B cell (primary cell): ENCODE data around the gene SKP1. TPM values are rescaled to one million over a fixed set of nuclear protein-coding genes. Genes with fewer than 3 reads are reported as not detected.

Experiments used
- ATAC-seq: fragments of 200-7000 bp; cut with Tn5 transposase; one replicate; pipeline ENCODE4 v1.10.0; 2021; ENCODE audit warnings: low read depth, mild to moderate bottlenecking, moderate number of reproducible peaks, moderate library complexity
- CTCF ChIA-PET: fragments of 350-600 bp; sonication (Branson Sonifier 250); formaldehyde crosslinking; loops from one replicate; lab custom pipeline; 2021; ENCODE audit warnings: antibody characterized with exemption, inconsistent platforms; lab: Charles Lee
- POLR2A ChIA-PET: fragments of 350-600 bp; sonication (Branson Sonifier 250); formaldehyde crosslinking; loops from one replicate; lab custom pipeline; 2021; ENCODE audit warnings: antibody characterized with exemption; lab: Charles Lee
- DNase-seq: peaks from one replicate; pipeline ENCODE4 v3.0.0; 2013
- H2AFZ ChIP-seq: 2 replicates; pipeline ENCODE4 v1.6.1; 2012; ENCODE audit warnings: mild to moderate bottlenecking, low read depth, low read length; ENCODE audit not compliant: insufficient read depth, poor library complexity, severe bottlenecking
- H3K27ac ChIP-seq, 2 donors: 1 replicate in 1 of 2; 2 replicates in 1 of 2; pipeline ENCODE4 v1.5.1; 2012 to 2013; ENCODE audit warnings: low read length in 2 of 2, mild to moderate bottlenecking in 2 of 2, moderate library complexity in 1 of 2
- H3K27me3 ChIP-seq, 4 experiments: fragments of 200-600 bp in 1 of 4; sonication (generic) in 1 of 4; replicated peaks in 1 of 4; 1 replicate in 2 of 4; 2 replicates in 2 of 4; pipeline versions ENCODE4 v1.6.1 to v1.7.0; 2013 to 2016; ENCODE audit warnings: low read length in 3 of 4, mild to moderate bottlenecking in 2 of 4, mixed read lengths in 1 of 4, moderate library complexity in 1 of 4; ENCODE audit not compliant: insufficient read depth in 4 of 4, control insufficient read depth in 3 of 4; ENCODE audit errors: control extremely low read depth in 1 of 4
- H3K36me3 ChIP-seq, 2 experiments: replicated peaks in 1 of 2; 1 replicate in 1 of 2; 2 replicates in 1 of 2; pipeline versions ENCODE4 v1.6.1 to v1.7.1; 2013; ENCODE audit warnings: low read length in 1 of 2; ENCODE audit not compliant: insufficient read depth in 2 of 2, control insufficient read depth in 1 of 2; ENCODE audit errors: control extremely low read depth in 1 of 2, extremely low read depth in 1 of 2
- H3K4me1 ChIP-seq, 2 donors: fragments of 200-600 bp in 1 of 2; sonication (generic) in 1 of 2; 1 replicate in 1 of 2; 2 replicates in 1 of 2; pipeline versions ENCODE4 v1.5.1 to v1.6.1; 2013 to 2017; ENCODE audit warnings: low read length in 2 of 2; ENCODE audit not compliant: control insufficient read depth in 2 of 2, insufficient read depth in 2 of 2
- H3K4me2 ChIP-seq: replicated peaks from 2 replicates; pipeline ENCODE3; 2012; ENCODE audit warnings: mild to moderate bottlenecking, low read depth, low read length; ENCODE audit not compliant: poor library complexity, severe bottlenecking
- H3K4me3 ChIP-seq, 5 experiments: fragments of 200-600 bp in 1 of 5; sonication (generic) in 1 of 5; 1 replicate in 3 of 5; 2 replicates in 2 of 5; pipeline versions ENCODE4 v1.5.1 to v1.7.0; 2011 to 2016; ENCODE audit warnings: low read length in 4 of 5, mild to moderate bottlenecking in 4 of 5, low read depth in 2 of 5, control low read depth in 1 of 5, moderate library complexity in 1 of 5; ENCODE audit not compliant: insufficient read depth in 1 of 5; ENCODE audit errors: control extremely low read depth in 1 of 5, extremely low read depth in 1 of 5
- H3K79me2 ChIP-seq: fragments of 200-600 bp; sonication (generic); one replicate; pipeline ENCODE4 v1.6.0; 2016; ENCODE audit warnings: low read length; ENCODE audit not compliant: control insufficient read depth, insufficient read depth
- H3K9ac ChIP-seq: fragments of 200-600 bp; sonication (generic); 2 replicates; pipeline ENCODE4 v1.6.1; 2017; ENCODE audit warnings: mild to moderate bottlenecking, low read length, moderate library complexity
- H3K9me3 ChIP-seq, 3 donors: one replicate each; pipeline versions ENCODE4 v1.6.1 to v1.7.1; 2013; ENCODE audit warnings: low read length in 2 of 3; ENCODE audit not compliant: control insufficient read depth in 2 of 3, insufficient read depth in 1 of 3; ENCODE audit errors: control extremely low read depth in 1 of 3
- H4K20me1 ChIP-seq: 2 replicates; pipeline ENCODE4 v1.6.0; 2012; ENCODE audit warnings: mild to moderate bottlenecking, low read length; ENCODE audit not compliant: insufficient read depth, control insufficient read depth, poor library complexity, severe bottlenecking
- H3K27ac Mint-ChIP-seq: one replicate; pipeline ENCODE4 v1.8.0; 2021; ENCODE audit warnings: mixed read lengths
- H3K27me3 Mint-ChIP-seq: one replicate; pipeline ENCODE4 v1.8.0; 2021; ENCODE audit warnings: mixed read lengths
- H3K4me1 Mint-ChIP-seq: one replicate; pipeline ENCODE4 v1.8.0; 2021; ENCODE audit warnings: mixed read lengths
- H3K4me3 Mint-ChIP-seq: one replicate; pipeline ENCODE4 v1.8.0; 2021; ENCODE audit warnings: mixed read lengths
- H3K9me3 Mint-ChIP-seq: one replicate; pipeline ENCODE4 v1.8.0; 2022; ENCODE audit warnings: mixed read lengths; ENCODE audit not compliant: insufficient read depth
- EZH2 ChIP-seq: IDR thresholded peaks from 2 replicates; pipeline ENCODE4 v1.6.1; 2012; ENCODE audit warnings: borderline replicate concordance, low read depth, mild to moderate bottlenecking, moderate library complexity, low read length; ENCODE audit not compliant: insufficient read depth, poor library complexity, severe bottlenecking
- WGBS: methylation state at CpG from one replicate; pipeline ENCODE4 v1.1.5; 2013; ENCODE audit warnings: missing lambda C conversion rate; ENCODE audit not compliant: insufficient coverage; 5-methylcytosine and 5-hydroxymethylcytosine counted together
- intact Hi-C: fragments of 100-400 bp; cut with micrococcal nuclease; formaldehyde crosslinking; loops from one replicate; pipeline ENCODE4 v1.10.0; 2022
- polyA plus RNA-seq: library from polyadenylated mRNA; depleted of rRNA; stranded (reverse); fragments of >200 nt; gene quantifications from 2 replicates; pipeline ENCODE4 v1.2.3, GENCODE V29; 2012
- total RNA-seq, 2 donors: library from RNA; stranded (reverse); fragments of 120-200 nt in 1 of 2; gene quantifications; 1 replicate in 1 of 2; 2 replicates in 1 of 2; pipeline versions ENCODE4 v1.2.3 to v1.2.4, GENCODE V29; 2013 to 2022
- TF ChIP-seq, protein P1 (sequence below): fragments of 200-600 bp; IDR thresholded peaks from one replicate; pipeline ENCODE4 v1.8.0; 2022; ENCODE audit warnings: antibody characterized with exemption, mild to moderate bottlenecking

SKP1 gene
- total and polyA plus RNA-seq, 2 donors (not counting 1 experiment from before 2014, with no cell fraction given), result 108 to 186 TPM

DNA sequence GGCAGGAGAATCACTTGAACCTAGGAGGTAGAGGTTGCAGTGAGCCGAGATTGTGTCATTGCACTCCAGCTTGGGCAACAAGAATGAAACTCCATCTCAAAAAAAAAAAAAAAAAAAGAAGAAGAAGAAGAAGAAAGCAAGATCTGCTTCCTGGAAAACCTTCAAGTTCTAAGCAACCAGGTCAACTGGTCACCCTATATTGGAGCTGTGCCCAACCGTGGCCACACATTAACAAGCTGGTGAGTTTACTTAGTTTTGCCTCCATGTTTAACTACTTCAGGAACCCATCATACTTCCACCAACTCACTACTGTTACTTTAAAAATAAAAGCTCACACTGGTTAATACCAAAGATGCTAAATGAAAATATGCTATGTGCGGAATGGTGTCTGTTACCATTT lies 12.3 kb upstream of the SKP1 start:
- Histone ChIP-seq H3K4me2 (no peak overlapping the region), H4K20me1 (peaks cover 6% of the 10 kb centered on the region), H3K9me3 (no peaks in the 10 kb centered on the region), H3K27ac (no peak overlapping the region), H3K79me2 (no peaks in the 10 kb centered on the region), H3K36me3 (no peaks in the 10 kb centered on the region), H3K9ac (no peak overlapping the region), H3K27me3 (no peaks in the 10 kb centered on the region), H3K4me3 (no peak overlapping the region), H2AFZ (no peak overlapping the region), H3K4me1 (peaks cover 0 to 4% of the 10 kb centered on the region in 2 donors)
- Mint-ChIP-seq H3K4me1 (peaks cover 5% of the 10 kb centered on the region), H3K27ac (no peak overlapping the region), H3K27me3 (no peaks in the 10 kb centered on the region), H3K9me3 (no peaks in the 10 kb centered on the region), H3K4me3 (no peak overlapping the region)
- 100% methylated on average over 1 of the region's 3 CpGs for WGBS
- CTCF ChIA-PET, result interaction anchor here (8.4 kb wide), 1 partner anchor 99 kb away, joined by 120 read pairs; no protein-coding TSS in a partner anchor
- DNase-seq (no peak), ATAC-seq (no peak)
- intact Hi-C loops, result no loop called here
- TF ChIP-seq, protein P1, sequence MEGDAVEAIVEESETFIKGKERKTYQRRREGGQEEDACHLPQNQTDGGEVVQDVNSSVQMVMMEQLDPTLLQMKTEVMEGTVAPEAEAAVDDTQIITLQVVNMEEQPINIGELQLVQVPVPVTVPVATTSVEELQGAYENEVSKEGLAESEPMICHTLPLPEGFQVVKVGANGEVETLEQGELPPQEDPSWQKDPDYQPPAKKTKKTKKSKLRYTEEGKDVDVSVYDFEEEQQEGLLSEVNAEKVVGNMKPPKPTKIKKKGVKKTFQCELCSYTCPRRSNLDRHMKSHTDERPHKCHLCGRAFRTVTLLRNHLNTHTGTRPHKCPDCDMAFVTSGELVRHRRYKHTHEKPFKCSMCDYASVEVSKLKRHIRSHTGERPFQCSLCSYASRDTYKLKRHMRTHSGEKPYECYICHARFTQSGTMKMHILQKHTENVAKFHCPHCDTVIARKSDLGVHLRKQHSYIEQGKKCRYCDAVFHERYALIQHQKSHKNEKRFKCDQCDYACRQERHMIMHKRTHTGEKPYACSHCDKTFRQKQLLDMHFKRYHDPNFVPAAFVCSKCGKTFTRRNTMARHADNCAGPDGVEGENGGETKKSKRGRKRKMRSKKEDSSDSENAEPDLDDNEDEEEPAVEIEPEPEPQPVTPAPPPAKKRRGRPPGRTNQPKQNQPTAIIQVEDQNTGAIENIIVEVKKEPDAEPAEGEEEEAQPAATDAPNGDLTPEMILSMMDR, result no peak
- no peak for TF ChIP-seq EZH2
- POLR2A ChIA-PET, result interaction anchor here (0.9 kb wide), 1 partner anchor 21 kb away, joined by 3 read pairs; no protein-coding TSS in a partner anchor

DNA sequence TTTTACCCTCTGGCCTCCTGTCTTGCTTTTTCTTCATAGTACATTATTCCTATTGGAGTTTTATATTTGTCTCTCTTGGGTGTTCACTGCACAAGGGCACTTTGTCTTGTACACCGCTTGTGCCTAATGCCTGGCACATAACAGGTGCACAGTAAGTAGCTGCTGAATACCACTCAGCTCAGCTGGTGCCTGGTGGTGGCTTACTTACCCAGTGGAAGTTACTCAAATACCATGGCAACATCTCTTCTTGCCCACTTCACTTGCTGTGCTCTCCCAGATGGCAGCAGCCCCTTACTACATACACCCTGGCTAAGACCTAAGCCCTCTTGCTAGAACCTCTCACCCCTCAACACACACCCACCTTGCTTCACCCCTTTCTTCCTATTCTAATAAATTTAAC lies 11.3 kb upstream of the SKP1 start:
- WGBS, result 100% methylated on average over 1 of the region's 1 CpG
- H3K4me1 ChIP-seq, result peaks cover 0 to 6% of the 10 kb centered on the region in 2 donors
- TF ChIP-seq, protein P1, result no peak
- TF ChIP-seq EZH2, result no peak
- ATAC-seq, result no peak
- H3K9ac ChIP-seq, result no peak overlapping the region
- Mint-ChIP-seq H3K27ac (no peak overlapping the region), H3K9me3 (no peaks in the 10 kb centered on the region), H3K27me3 (no peaks in the 10 kb centered on the region), H3K4me3 (no peak overlapping the region), H3K4me1 (peaks cover 5% of the 10 kb centered on the region)
- no peak overlapping the region for H3K4me3 ChIP-seq
- H3K79me2 ChIP-seq, result no peaks in the 10 kb centered on the region
- no peak overlapping the region for H3K27ac ChIP-seq
- no peaks in the 10 kb centered on the region for H3K36me3 ChIP-seq
- POLR2A ChIA-PET, result no interaction called here
- no peaks in the 10 kb centered on the region for H3K27me3 ChIP-seq
- intact Hi-C loops, result no loop called here
- H4K20me1 ChIP-seq, result peaks cover 6% of the 10 kb centered on the region
- CTCF ChIA-PET, result interaction anchor here (8.4 kb wide), 1 partner anchor 100 kb away, joined by 120 read pairs; no protein-coding TSS in a partner anchor
- no peak for DNase-seq
- H2AFZ ChIP-seq, result no peak overlapping the region
- no peaks in the 10 kb centered on the region for H3K9me3 ChIP-seq
- no peak overlapping the region for H3K4me2 ChIP-seq
